ENCODE measurements around the gene C2orf76.

The C2orf76 gene

DNA sequence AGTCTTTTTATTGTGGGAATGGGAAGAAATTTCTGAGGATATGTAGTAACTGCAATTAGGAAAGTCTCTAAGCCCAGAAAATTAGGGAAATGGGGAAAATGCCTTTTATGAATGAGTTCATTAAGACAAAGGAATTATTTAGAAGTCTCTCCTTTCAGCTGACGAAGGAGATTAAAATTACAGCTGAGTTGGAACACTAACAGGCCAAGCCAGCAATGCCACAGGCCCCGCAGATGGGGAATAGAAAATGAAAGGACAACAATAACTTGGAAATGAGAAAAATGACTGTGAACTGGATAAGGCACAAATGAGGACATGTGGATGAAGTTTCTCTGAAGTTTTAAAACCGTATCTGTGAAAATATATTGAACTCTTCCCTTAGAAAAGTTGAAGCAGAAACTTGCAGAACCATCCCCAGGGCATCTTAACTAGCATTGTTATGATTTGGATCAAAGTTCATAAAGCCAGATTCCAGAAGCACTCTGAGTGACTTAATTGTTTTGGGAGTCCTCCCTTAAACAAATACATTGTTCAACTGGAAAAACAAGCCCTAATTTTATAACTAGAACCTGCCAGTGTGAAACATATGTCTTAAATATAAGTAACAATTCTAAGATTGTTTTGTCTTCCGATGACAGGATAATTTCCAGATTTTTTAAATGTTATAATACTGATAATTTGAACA is 51.3 kb downstream of the C2orf76 start:
- Histone ChIP-seq H3K4me3 (replicated peaks; ENCODE audit: insufficient read depth, low read length) (no peak overlapping the region), H3K27ac (replicated peaks) (no peak overlapping the region), H3K27me3 (ENCODE audit: insufficient read depth, poor library complexity, severe bottlenecking) (no peaks in the 10 kb centered on the region)
- no peak for DNase-seq (ENCODE audit: low read depth in 1 of 2, low spot score in 1 of 2)
- TF ChIP-seq GABPA (IDR thresholded peaks at IDR 0.05; ENCODE audit: low read depth): no peak
- TF ChIP-seq, protein P1, sequence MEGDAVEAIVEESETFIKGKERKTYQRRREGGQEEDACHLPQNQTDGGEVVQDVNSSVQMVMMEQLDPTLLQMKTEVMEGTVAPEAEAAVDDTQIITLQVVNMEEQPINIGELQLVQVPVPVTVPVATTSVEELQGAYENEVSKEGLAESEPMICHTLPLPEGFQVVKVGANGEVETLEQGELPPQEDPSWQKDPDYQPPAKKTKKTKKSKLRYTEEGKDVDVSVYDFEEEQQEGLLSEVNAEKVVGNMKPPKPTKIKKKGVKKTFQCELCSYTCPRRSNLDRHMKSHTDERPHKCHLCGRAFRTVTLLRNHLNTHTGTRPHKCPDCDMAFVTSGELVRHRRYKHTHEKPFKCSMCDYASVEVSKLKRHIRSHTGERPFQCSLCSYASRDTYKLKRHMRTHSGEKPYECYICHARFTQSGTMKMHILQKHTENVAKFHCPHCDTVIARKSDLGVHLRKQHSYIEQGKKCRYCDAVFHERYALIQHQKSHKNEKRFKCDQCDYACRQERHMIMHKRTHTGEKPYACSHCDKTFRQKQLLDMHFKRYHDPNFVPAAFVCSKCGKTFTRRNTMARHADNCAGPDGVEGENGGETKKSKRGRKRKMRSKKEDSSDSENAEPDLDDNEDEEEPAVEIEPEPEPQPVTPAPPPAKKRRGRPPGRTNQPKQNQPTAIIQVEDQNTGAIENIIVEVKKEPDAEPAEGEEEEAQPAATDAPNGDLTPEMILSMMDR (IDR thresholded peaks at IDR 0.05; ENCODE audit: insufficient read depth, low read length): no peak
- no peak for TF ChIP-seq POLR2AphosphoS5 (IDR thresholded peaks at IDR 0.05; ENCODE audit: low read depth)
- TF ChIP-seq, protein P2, sequence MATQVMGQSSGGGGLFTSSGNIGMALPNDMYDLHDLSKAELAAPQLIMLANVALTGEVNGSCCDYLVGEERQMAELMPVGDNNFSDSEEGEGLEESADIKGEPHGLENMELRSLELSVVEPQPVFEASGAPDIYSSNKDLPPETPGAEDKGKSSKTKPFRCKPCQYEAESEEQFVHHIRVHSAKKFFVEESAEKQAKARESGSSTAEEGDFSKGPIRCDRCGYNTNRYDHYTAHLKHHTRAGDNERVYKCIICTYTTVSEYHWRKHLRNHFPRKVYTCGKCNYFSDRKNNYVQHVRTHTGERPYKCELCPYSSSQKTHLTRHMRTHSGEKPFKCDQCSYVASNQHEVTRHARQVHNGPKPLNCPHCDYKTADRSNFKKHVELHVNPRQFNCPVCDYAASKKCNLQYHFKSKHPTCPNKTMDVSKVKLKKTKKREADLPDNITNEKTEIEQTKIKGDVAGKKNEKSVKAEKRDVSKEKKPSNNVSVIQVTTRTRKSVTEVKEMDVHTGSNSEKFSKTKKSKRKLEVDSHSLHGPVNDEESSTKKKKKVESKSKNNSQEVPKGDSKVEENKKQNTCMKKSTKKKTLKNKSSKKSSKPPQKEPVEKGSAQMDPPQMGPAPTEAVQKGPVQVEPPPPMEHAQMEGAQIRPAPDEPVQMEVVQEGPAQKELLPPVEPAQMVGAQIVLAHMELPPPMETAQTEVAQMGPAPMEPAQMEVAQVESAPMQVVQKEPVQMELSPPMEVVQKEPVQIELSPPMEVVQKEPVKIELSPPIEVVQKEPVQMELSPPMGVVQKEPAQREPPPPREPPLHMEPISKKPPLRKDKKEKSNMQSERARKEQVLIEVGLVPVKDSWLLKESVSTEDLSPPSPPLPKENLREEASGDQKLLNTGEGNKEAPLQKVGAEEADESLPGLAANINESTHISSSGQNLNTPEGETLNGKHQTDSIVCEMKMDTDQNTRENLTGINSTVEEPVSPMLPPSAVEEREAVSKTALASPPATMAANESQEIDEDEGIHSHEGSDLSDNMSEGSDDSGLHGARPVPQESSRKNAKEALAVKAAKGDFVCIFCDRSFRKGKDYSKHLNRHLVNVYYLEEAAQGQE (IDR thresholded peaks at IDR 0.05; ENCODE audit: insufficient replicate concordance, low read depth): no peak

DNA sequence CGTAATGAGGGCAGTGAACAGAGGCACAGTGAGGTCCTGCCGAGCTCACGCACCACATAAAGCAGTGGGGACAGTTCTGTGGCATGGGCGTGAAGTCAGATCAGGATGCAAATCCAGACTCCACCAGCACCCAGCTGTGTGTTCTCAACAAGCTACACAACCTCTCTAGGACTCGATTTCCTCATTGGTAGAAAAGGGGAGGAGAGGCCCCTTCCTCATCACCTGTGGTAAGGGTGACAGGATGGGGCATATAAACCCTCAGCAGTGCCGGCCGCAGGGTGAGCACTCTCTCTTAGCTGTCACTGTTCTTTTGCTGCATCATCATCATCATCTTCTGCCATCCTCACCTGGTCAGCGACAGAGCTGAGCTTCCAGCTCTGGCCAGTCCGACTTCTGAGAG is 54.8 kb downstream of the C2orf76 start:
- TF ChIP-seq POLR2AphosphoS5 (IDR thresholded peaks at IDR 0.05; ENCODE audit: low read depth) (no peak), GABPA (IDR thresholded peaks at IDR 0.05; ENCODE audit: low read depth) (no peak), SPI1 (IDR thresholded peaks at IDR 0.05; ENCODE audit: borderline replicate concordance, low read depth) (no peak)
- TF ChIP-seq, protein P1 (IDR thresholded peaks at IDR 0.05; ENCODE audit: insufficient read depth, low read length): no peak
- TF ChIP-seq, protein P2 (IDR thresholded peaks at IDR 0.05; ENCODE audit: insufficient replicate concordance, low read depth): no peak
- Histone ChIP-seq H3K27me3 (ENCODE audit: insufficient read depth, poor library complexity, severe bottlenecking) (no peaks in the 10 kb centered on the region), H3K27ac (replicated peaks) (no peak overlapping the region), H3K4me3 (replicated peaks; ENCODE audit: insufficient read depth, low read length) (no peak overlapping the region)
- no peak for DNase-seq (ENCODE audit: low read depth in 1 of 2, low spot score in 1 of 2)

DNA sequence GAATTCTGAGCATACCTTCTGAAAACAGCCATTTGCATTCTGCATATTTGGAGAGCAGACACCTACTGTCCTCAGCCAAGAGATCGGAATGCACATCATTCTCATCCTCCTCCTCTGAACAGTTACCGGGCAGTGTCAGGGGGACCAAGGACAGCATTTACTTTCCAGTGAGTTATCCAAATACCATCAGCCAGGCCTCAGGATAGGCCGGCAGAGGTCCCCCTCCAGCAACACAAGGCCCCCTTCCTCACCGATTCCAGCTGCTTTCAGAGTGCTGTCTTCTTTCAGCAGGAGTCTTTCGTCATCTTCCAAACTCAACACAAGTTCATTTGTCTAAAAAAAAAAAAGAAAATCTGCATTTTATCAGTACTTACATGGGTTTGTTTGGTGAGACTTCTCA is 55.3 kb downstream of the C2orf76 start:
- no peak overlapping the region for H3K27ac ChIP-seq (replicated peaks)
- TF ChIP-seq, protein P2 (IDR thresholded peaks at IDR 0.05; ENCODE audit: insufficient replicate concordance, low read depth): no peak
- TF ChIP-seq GABPA (IDR thresholded peaks at IDR 0.05; ENCODE audit: low read depth) (no peak), POLR2AphosphoS5 (IDR thresholded peaks at IDR 0.05; ENCODE audit: low read depth) (no peak), SPI1 (IDR thresholded peaks at IDR 0.05; ENCODE audit: borderline replicate concordance, low read depth) (no peak)
- TF ChIP-seq, protein P1 (IDR thresholded peaks at IDR 0.05; ENCODE audit: insufficient read depth, low read length): no peak
- no peaks in the 10 kb centered on the region for H3K27me3 ChIP-seq (ENCODE audit: insufficient read depth, poor library complexity, severe bottlenecking)
- no peak for DNase-seq (ENCODE audit: low read depth in 1 of 2, low spot score in 1 of 2)
- no peak overlapping the region for H3K4me3 ChIP-seq (replicated peaks; ENCODE audit: insufficient read depth, low read length)
